HG03460 (cell line): ENCODE measurements around the gene UBE2S.

Source experiments
- ATAC-seq: cut with Tn5 transposase; IDR thresholded peaks from one replicate; pipeline ENCODE4 v1.9.1; 2021; ENCODE audit not compliant: unreplicated experiment

Gene UBE2S

DNA sequence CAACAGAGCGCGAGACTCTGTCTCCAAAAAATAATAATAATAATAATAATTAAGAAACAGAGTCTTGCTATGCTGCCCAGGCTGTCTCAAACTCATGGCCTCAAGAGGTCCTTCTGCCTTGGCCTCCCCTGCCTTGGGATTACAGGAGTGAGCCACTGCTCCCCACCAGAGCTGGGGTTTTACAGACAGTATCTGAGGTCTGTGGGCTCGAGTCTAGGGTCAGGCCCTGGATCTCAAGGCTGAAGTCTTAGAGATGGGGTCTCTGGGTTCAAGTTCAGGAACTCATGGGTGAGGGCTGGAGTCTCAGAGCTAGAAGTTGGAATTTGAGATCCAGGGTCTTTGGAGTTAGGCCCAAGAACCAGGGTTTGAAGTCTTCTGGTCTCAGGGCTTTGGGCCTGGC, 40.8 kb downstream of the UBE2S start:
- no peak for ATAC-seq

DNA sequence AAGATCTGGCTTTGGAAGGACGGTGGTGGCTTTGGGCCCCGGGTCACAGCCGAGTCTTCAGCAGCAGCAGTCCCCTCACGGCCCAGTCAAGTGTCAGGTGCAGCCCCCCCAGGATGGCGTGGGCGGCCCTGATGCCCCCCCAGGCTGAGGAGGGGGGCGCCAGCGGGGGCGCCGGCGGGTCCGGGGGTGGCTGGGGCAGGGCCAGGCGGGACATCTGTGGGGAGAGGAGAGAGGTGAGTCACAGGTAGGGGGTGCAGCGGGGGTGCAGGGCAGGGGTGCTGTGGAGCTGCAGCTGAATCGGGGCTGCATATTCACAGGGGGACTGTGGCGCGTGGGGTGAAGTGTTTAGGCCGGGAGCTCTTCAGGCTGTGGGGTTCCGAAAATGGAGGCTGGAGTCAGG, 41.6 kb downstream of the UBE2S start:
- ATAC-seq, result no peak

DNA sequence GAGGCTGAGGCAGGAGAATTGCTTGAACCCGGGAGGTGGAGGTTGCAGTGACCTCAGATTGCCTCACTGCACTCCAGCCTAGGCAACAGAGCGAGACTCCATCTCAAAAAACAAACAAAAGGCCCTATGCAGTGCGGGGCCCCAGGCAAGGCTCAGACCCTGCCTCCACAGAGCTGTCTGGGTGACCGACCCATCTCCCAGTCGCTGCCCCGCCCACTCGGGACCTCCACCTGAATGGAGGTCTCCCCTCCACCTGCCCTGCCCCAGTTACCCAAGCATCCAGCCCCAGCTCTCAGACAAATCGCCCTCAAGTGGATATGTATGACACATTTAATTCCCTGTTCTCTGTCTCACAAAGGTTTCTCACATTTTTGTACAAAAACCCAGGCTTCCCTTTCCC, 42.3 kb downstream of the UBE2S start:
- ATAC-seq, result no peak

DNA sequence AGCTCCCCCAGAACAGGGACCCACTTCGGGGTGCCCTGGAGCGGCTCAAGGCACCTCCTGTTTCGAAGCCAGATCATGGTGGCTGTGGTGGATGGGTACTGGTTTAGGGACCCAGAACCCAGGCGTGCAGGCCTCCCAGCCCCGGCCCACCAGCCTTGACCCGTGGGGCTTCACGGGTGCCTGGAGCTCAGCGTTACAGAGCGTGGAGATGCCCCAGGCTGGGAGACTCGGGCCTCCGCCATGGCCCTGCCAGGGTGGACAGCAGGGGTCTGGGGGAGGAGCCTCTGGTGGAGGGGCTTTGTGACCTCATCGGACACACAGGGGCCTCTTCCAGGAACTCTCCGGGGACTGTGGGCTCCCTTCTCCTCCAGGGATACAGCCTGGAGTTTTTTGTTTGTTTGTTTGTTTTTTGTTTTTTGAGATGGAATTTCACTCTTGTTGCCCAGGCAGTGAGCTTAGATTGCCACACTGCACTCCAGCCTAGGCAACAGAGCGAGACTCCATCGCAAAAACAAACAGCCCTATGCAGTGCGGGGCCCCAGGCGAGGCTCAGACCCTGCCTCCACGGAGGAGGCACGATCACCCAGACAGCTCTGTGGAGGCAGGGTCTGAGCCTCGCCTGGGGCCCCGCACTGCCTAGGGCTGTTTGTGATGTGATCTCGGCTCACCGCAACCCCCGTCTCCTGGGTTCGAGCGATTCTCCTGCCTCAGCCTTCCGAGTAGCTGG, 44.4 kb downstream of the UBE2S start, which contains the start of gene GARIN5B:
Gene GARIN5B (minus strand): TSS at position 271 of the 727 bp plus-strand sequence. CDS start 194 bp downstream, at position 77.
- no peak for ATAC-seq

DNA sequence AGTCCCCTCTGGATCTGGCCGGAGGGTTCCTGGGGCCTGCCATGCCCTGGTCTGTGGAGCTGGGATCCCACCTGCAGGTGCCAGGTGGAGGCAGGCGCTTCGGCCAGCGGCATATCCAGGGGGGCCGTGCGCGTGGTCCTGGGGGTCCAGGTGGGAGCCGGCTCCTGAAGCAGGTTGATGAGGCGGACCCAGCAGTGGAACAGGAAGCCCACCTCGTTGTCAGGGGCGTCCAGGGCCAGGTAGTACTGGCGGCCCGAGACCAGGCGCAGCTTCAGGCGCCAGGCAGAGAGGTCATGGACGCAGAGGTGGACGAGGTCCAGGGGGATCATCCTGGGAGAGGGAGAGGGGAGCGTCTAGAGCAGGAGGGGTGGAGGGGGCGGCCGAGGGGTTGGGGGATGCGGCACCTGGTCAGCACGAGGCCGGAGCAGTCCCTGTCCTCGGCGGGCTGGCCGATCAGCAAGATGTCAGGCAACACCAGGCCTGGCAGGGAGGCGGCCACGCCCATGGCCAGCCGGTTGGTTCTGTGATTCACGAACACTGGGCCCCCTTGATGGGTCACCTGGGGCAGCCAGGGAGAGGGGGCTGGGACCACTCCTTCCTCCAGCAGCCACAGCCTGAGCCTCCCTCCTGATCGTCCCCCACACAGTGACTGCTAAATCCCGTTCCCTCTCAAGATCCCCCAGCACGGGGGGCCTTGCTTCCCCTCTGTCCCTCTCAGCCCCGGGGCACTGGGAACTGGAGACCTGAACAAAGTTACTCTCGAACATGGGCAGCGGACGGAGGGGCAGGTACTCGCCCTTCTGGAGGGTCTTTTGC, 45.2 kb downstream of the UBE2S start:
- ATAC-seq, result no peak

DNA sequence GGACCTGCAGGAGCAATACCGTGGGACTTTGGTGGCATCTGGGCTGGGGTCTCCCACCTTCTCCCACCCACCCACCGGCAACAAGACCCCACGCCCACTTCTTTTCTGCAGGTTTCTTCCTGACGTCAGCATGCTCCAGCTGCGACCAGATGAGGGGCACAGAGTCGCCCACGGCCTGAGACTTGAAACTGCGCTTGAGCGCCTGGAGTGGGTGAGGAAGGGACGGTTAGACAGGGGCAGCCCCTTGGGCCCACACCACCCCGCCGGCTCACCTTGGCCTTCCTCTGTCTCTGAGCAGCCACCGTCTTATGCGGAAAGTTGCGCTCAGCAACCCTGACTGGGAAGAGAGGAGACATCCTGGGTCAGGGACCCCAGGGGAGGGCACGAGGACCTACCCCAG, 46.7 kb downstream of the UBE2S start:
- ATAC-seq, result no peak

DNA sequence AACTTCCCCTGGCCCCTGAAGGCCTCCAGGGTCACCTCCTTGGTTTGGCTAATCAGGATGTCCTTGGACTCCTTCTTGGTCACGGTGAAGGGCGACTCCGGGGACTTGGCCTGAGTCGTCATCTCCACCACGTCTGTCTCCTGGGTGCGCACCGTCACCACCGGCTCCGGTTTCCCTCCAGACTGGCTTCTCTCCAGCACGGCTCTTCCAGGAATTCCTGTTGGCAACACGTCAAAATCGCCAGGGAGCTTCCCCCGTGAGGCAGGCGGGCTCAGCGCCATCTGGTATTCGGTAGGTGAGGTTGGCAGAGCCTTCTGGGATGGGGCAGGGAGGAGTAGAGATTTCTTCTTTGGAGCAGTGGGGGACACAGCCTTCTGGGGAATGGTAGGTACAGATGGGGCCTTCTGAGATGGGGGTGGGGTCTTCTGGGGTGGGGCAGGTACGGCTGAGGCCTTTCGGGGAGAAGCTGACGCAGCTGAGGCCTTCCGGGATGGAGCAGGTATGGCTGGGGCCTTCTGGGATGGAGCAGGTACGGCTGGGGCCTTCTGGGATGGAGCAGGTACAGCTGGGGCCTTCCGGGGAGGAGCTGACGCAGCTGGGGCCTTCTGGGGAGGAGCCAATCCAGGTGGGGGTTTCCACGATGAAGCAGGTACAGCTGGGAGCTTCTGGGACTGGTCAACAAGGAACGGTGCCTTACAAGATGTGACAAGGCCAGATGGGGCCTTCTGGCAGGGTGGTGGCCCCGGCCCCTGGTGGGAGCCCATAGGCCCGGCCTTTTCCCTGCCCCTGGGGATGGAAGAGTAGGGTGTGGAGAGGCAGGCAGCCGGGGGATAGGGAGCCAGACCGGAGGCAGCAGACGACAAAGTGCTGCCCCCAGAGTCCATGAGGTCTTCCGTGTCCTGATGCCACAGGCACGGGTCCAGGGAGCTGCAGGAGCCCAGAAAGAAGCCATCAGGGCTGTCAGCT, 48.4 kb downstream of the UBE2S start:
- ATAC-seq, result no peak

DNA sequence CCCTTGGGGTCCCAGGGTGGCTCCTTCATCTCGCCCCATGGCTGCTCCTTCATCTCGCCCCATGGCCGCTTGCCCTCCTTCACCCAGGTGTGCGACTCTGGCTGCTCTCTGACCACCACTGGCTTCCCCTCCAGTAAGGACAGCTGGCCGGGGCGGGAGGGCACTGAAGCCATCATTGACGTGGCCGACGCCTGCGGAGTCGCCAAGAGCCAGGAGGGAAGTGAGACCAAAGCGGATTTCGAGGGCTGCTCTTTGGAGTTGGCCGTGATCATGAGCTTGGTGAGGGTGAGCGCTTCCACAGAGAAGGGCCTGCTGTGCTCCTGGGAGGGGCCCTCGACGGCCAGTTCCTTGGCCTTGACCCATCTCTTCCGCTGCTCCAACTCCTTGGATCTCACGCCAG, 49.1 kb downstream of the UBE2S start:
- ATAC-seq, result no peak

DNA sequence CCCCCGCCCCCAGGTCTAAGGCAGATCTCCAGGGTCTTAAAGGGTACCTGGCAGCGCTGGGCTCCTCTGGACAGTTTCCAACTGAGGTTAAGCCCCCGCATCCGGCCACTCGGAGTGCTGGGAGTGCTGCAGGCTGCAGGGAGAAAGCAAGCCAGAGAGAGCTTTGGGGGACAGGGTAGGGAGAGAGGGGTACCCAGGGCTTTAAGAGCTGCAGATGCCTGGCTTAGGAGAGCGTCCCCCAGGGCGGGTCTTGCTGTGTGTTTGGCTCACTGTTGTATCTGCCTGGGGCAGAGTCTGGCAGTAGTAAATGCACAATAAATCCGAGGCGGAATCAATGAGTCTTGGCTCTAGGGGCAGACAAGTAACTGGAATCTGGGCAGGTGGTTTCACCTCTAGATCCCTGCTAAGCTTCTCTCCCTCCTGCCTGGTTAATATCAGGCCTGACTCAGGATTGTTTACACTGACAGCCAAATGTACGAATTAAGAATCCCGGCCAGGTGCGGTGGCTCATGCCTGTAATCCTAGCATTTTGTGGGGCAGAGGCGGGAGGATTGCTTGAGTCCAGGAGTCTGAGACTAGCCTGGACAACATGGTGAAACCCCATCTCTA, 52.3 kb downstream of the UBE2S start:
- ATAC-seq, result no peak

DNA sequence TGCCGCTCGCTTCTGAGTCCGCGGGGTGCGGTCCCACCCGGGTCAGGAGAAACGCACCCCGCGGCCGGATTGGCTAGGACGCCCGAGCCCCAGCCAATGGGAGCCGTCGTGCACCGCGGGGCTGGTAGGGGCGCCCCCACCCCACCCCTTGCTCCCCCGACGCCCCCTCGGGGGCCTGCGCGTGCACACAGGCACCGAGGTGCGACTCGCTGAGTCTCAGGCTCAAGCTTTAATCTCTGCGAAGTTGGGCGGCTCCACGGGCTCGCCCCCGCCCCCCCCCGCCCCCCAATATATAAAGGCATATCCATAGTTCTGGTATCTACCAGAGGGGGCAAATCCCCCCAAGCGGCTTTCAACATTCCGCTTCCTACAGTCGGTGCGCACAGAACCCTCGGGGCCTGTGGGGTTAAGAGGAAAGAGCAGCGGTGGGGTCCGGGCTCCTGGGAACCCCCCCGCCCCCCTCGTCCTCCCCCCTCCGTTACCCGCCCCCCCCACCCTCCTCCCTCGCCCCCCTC, 52.8 kb downstream of the UBE2S start, which contains the start of gene COX6B2:
Gene COX6B2 (minus strand): TSS at position 22 of the 515 bp plus-strand sequence. CDS start 198 bp downstream, outside the sequence.
- ATAC-seq, result no peak

DNA sequence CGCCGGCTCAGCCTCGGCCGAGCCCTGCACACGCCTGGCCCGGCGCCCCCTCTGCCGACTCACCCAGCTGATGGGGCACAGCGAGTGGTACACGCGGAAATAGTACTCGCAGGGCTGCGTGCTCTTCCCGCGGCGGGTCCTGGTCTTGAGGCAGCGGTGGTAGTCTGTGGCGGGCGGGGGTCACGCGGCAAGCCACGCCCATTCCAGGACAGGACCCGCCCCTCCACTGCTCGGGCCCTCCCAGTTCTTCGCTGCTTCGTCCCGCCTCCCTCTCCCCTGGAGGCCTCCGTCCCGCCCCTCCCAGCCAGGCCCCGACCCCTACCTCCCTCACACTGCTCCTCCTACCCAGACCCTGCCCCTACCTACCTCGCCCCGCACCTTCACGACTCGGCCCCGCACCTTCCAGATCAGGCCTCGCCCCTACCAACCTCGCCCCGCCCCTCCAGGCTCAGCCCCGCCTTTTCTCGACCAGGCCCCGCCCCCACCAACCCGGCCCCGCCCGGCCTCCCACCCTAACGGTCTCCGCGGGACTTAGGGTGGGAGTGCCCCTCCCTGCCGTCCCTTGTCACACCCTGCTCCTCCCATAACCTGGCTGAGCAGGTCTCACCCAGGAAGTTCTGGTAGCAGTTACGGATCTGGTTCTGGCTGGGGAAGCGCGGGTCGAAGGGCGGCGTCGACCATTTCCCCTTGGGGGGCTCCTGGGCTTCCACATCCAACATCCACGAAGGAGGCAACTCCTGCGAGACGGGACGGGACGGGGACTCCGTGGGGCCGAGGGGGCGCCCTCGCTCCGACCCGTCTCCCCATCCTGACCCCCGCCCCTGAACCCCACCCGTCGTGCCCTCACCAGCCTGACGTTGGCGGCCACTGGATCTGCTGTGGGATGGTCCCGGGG, 53.5 kb downstream of the UBE2S start:
- ATAC-seq, result no peak

DNA sequence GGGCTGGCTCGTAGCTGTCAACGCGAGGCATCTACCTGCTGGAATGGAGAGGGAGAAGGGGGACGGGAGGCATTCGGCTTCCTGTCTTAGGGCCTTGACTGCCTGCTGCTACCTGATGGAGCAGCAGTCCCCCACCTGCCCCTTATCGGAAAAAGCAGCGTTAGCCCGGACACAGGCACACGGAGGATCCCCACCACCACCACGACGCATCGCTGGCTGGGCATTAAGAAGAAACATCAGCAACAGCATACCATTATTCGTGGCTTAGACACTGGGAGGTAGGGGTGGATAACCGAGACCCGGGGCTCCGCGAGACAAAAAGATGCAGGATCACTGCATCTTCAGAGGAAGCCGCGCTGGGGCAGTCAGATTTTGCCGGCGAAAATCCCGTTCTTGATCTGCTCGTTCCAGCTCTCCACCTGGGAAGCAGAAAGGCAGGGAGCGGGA, 54.2 kb downstream of the UBE2S start:
- ATAC-seq, result no peak

DNA sequence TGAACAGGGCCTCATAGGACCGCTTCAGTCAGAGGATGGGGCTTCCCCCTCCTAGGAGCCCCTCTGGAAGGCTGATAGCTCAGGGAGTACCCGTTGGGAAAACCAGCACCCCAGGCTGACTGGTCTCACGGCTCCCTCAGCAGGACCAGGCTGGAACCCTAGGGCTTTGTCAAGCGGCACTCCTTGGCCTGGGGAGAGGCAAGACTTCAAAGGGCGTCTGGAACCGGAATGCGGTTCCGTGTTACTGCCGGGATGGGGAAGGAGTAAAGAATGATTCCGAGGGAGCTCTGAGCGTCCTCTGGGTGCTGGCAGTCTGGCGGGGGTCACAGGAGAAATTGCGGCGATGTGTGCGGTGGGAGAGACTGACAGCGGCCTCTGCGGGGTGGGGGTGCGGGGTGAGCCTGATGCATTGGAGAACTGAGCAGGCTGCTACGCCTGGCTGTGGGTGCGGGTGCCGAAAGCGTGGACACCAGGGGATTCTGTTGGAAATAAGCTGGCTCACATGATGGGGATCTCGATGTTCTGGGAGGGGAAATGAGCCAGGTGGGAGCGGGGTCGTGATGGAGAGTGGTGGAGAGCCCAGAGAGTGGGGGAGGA, 54.9 kb downstream of the UBE2S start:
- no peak for ATAC-seq

DNA sequence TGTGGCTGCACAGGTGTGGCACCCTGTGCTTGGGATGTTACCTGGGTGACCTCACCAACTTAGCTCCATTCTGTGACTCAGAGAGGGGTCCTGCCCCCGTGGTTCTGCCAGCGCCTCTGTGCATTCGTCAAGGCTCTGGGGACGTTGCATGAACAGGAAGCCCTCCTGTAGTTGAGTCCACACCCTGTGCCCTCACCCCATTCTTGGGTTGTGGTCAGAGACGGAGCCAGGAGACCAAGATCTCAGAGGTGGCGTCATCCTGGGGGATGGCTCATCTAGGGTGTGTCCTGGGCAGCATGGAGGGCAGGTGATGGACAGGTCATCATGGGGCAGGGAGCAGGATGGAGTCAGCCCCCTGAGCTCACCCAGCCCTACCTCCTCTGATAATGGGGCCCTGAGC, 55.5 kb downstream of the UBE2S start:
- no peak for ATAC-seq

DNA sequence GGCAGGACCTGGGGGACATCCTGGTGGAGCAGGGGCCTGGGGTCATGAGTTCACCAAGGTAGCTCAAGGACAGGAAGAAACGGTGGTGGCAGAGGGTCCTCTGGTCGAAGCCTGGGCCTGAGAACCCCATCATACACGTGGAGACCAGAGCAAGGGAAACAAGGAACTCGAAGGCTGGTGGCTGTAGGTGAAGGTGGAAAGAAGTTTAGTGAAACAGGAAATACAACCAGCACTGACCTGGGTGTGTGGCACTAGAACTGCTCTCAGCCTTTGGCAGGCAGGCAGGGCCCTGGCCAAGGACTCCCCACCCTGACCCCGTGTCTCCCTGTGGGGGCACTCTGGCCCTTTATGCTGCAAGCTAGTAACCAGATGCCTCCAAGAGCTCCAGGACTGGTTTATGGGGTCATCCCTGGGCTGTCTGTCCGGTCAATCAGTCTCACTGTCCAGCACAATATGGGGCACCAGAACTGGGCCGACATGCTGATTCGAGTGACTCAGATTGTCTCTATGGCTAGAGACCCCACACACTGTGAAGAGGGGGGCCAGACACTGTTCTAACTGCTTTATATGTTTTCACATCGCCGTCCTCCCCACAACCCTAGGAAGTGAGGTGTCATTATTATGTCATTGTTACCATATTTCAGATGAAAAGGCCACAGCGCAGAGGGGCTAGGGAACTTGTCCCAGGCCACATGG, 56.8 kb downstream of the UBE2S start:
- ATAC-seq, result no peak
